ENCODE measurements around the gene SHROOM1.

DNA sequence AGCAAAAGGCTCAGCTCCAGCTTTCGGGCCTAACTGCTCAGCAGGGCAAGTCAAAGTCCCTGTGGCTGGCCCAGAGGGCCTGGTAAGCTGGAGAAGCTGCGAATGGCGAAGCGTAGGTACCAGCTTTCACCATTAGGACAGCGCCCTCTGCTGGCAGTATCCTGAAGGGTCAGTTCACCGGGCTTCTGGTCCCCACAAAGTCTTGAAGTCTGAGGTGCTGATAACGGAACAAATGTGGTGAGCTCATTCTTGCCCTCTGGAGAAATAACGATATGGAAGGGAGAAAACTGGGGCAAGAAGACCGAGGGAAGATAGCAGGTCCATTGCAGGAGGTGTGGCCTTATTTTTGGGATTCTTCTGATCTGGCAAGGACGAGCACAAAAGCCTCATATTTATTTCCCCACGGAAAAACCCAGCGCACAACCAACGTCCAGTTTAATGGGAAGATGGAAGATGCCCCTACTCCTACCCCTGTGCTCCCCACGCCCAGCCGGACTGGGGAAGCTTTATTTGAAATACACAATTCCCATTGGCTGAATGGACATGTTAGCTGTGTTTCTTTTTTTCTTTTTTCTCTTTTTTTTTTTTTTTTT, 10.2 kb downstream of the SHROOM1 start:
- TF ChIP-seq, protein P1, sequence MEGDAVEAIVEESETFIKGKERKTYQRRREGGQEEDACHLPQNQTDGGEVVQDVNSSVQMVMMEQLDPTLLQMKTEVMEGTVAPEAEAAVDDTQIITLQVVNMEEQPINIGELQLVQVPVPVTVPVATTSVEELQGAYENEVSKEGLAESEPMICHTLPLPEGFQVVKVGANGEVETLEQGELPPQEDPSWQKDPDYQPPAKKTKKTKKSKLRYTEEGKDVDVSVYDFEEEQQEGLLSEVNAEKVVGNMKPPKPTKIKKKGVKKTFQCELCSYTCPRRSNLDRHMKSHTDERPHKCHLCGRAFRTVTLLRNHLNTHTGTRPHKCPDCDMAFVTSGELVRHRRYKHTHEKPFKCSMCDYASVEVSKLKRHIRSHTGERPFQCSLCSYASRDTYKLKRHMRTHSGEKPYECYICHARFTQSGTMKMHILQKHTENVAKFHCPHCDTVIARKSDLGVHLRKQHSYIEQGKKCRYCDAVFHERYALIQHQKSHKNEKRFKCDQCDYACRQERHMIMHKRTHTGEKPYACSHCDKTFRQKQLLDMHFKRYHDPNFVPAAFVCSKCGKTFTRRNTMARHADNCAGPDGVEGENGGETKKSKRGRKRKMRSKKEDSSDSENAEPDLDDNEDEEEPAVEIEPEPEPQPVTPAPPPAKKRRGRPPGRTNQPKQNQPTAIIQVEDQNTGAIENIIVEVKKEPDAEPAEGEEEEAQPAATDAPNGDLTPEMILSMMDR (IDR thresholded peaks at IDR 0.05; ENCODE audit: low read depth, low read length): peak; percentile 75
- TF ChIP-seq, protein P2, sequence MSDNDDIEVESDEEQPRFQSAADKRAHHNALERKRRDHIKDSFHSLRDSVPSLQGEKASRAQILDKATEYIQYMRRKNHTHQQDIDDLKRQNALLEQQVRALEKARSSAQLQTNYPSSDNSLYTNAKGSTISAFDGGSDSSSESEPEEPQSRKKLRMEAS (IDR thresholded peaks at IDR 0.05; ENCODE audit: low read depth, low read length): no peak
- TF ChIP-seq POLR2A (IDR thresholded peaks at IDR 0.05; ENCODE audit: extremely low read depth, insufficient read length) (no peak), MYC (IDR thresholded peaks at IDR 0.05; ENCODE audit: low read depth, low read length) (peak; percentile 7; the same call in 1 of the 2 replicates)
